Suppressor macrophage (primary cell): Measurements from ENCODE around the gene ARID1B.

Source experiments
- DNase-seq, 4 experiments: peaks; one replicate each; pipeline ENCODE4 v3.0.0-alpha.2; 2020 to 2022

The ARID1B gene

GRCh38 chr6:157215717-157216116, 438.5 kb downstream of the ARID1B start:
- DNase-seq, result no peak

DNA sequence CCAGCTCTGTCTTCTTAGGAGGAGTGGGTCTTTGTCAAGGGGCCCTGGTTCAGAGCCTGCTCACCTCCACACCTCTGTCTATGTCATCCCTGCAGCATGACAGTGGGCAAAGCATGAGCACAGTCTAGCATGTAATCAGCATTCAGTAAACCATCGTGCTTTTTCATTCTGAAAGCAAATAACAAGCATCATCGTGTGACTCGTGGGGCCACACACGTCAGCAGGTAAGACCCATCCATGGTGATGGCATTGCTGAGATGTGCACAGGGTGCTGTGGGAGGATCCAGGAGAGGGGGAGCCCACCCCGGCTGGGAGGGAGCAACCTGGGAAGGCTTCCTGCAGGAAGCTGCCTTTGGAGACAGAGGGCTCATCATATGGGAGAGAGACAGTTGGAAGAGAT, 439.4 kb downstream of the ARID1B start:
- DNase-seq, result no peak

- no peak for DNase-seq
Measured at GRCh38 chr6:157217198-157217893, 440.2 kb downstream of the ARID1B start.

DNA sequence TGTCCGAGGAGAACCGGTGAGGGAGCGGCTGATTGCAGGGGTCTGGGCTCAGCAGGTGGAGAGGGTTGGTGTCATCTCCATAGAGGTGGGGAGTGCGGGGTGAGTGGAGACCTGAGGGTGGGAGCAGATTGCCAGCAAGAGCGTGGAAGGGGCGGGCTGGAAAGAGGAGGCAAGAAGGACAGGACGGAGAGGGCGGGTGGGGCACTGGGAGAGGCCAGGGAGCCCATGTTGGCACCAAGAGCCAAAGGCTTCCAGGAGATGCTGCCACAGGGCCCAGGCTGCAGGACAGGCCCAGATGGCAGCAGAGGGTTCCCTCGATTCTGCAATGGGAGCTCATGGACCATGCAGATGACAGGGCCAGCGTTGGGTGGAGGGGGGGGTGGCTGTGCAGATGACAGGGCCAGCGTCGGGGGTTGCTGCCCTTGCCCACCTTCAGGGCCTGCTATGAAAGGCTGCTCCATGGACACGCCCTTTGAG, 440.8 kb downstream of the ARID1B start:
- DNase-seq, result no peak

- no peak for DNase-seq
Measured at GRCh38 chr6:157218371-157219198, 441.4 kb downstream of the ARID1B start.

DNA sequence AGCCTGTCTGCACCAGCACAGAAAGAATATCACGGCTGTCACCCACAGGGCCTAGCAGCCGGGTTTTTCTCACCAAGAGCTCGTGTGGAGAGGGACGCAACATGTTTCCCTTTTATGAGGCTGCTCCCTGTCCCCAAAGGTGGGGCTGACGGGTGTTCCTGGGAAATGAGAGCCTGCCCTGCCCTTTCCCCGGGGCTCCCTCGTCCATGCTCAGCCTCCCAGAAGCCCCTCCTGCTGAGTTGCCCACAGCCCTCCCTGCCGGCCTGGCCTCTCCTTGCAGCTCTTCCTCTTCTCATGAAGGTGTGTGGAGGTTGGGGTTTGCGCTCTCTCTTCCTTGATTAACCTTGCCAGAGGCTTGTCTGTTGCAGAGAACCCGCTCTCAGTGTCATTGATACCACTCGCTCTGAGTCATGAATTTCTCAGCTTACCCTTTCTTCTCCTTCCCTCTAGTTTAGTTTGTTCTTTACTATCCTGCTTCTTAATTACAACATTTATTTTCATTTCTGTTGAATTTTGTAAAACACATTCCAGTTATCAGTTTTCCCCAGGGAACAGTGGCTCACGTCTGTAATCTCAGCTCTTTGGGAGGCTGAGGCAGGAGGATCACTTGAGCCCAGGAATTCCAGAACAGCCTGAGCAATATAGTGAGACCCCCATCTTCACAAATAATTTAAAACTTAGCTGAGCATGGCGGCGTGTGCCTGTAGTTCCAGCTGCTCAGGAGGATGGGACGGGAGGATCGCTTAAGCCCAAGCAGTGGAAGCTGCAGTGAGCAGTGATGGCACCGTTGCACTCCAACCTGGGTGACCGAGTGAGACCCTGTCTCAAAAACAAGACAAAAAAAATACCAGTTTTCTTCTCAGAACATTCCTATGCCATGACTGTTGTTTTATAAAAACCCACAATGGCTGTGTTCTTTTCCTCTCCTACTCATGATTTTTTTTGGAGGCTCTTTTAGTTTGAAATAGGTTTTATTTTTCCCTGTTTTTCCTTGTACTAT, 442.3 kb downstream of the ARID1B start:
- no peak for DNase-seq

DNA sequence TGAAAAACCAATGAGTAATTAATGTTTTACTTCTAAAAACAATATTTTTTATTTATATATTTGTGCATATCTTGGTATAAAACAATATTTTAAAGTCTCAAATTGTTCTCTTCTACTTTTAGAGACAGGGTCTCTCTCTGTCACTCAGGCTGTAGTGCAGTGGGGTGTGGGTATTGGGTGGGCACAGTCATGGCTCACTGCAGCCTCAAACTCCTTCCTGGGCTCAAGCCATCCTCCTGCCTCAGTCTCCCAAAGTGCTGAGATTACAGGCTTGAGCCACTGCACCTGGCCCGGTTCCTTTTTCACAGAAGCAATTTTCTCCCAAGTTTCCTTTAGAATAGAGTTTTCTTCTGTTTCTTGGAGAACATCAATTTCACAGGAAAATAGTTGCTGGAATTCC, 443.3 kb downstream of the ARID1B start:
- DNase-seq, result peak in 1 of 4 experiments; percentile 5

DNA sequence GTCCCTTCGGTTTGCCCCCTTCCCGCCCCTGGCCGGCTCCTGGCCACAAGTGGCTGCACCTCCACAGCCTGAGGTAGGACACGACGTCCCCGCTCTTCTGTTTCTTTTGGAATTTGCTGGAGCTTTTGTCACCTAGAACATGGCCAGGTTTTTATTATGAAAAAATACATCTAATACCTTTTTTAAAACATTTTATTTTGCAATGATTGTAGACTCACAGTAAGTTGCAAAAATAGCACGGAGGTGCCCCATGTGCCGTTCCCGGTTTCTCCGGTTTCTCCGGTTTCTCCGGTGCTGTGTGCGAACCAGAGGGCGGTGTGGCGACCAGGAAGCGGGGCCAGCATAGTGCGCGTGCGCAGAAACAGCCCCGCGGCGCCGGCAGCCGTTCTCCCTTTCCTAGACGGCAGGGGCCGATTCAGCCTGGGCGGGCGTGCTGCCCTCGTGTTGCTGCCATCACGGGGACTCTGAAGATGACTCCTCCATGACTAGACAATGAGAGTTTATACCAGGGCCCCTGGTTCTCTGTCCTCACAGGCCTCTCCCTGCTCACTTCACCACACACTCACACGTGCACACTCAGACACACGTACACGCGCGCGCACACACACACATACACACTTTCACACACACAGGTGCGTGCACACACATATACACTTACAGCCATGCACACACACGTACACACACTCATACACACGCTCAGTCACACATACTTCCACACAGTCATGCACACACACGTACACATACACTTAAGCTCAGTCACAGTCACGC, 444.1 kb downstream of the ARID1B start:
- peak; percentile 92 to 95 (median 94) for DNase-seq

DNA sequence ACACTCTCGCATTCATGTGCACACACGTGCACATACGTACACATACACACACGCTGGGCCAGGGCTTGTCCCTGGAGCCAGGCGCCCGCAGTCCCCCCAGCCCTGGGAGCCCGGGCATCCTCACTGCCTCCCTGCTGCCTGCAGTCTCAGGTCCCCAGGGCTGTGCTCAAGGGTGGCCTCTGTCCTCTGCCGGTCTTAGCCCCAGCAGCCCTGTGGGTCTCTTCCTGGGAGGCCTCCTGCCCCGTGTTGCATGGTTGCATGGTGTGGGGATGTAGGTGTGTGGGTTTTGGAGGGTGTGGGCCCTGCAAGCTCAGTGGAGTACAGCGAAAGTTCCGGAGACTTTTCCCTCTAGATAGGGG, 444.6 kb downstream of the ARID1B start:
- DNase-seq, result no peak

GRCh38 chr6:157222201-157222981, 445.2 kb downstream of the ARID1B start:
- no peak for DNase-seq

GRCh38 chr6:157223021-157223430, 445.8 kb downstream of the ARID1B start:
- peak; percentile 19 to 46 (median 28) for DNase-seq

GRCh38 chr6:157223511-157223910, 446.3 kb downstream of the ARID1B start:
- DNase-seq, result no peak

DNA sequence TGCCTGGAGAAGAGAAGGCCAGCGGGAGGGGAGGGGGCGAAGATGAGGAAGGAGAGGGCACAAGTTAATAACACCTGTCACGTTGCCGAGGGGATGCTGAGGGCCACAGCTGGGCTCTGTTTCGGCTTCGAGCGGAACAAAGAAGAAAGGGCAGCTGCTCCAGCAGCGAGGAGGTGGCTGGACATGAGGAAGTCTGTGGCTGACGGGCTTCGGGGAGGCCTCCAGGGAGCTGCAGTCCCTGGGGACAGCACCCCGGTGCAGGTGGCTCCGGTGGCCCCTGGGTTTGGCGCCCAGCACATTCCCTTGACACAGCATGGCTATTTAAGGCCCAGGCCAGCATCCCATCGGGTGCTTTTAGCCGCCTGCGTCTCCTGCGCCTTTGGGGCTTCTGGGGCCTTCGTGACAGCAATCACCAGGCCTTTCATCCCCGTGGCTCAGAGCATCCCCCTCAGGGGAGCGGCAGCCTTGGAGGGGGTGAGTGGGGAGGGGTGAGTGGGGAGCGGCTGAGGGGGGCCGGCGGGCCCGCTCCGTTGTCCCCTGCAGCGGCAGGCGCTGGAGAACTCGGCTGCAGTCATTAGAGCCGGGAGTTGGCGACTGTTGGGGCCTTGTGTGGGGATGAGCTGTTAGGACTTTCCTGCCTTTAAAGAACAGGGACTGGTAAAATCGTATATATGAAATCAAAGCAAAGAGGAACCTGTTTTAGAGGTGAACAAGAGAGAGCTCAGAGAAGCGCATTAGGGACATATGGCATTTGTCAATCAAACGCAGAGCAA, 447.2 kb downstream of the ARID1B start:
- DNase-seq, result no peak

GRCh38 chr6:157224951-157225574, 447.9 kb downstream of the ARID1B start:
- no peak for DNase-seq

- no peak for DNase-seq
Measured at GRCh38 chr6:157225575-157225995, 448.4 kb downstream of the ARID1B start.

DNA sequence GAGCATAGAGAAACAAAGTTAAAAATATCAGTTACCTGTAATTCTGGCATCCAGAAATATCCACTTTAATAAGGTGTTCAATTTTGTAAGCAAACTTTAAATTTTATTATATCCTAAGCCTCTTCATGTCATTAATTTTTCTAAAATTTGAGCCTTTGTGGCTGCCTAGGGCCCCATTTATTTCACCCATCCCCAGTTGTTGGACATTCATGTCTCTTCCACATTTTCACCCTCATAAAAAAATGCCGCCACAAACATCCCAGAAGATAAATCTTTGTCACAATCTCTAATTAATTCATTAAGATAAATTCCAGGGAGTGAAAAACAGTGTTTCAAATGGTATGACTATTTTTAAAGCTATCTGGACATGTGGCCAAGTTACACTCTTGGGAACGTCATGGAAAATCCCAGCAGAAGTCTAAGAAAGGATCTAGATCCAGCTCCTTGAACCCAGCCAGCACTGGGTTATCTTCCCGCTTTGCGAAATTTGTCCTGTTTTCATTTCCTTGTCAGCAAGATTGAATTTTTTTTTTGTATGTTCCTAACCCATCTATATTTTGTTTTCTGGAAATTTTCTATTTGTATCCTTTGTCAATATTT, 448.9 kb downstream of the ARID1B start:
- DNase-seq, result no peak

DNA sequence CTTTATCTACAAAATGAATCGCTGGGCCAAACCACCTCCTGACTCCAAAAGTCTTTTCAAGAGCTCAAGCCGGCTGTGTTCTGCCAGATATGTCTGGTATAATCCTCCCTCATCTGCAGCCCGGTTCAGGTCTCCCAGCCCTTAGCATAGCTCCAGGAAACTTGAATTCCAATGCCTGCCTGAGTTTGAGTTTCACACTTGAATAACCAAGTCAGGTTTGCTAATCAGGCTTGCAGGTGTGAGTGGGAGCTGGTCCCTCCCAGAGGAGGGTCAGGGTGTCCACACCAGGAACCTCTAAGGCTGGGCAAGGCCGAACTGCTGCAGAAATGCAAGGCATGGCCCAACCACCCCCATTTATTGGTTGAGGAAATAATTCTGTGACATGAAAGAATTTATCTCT, 449.6 kb downstream of the ARID1B start:
- DNase-seq, result no peak

GRCh38 chr6:157227202-157228166, 450.3 kb downstream of the ARID1B start:
- peak in 3 of 4 experiments; percentile 19 to 29 (median 26) for DNase-seq
